GM12892 (cell line): ENCODE measurements around the gene ZNF474.

Source experiments
- POLR2A ChIP-seq: IDR thresholded peaks from 2 replicates; pipeline ENCODE4 v1.6.1; 2011; ENCODE audit warnings: low read depth, low read length, control low read depth
- POLR2AphosphoS5 ChIP-seq: IDR thresholded peaks from 2 replicates; pipeline ENCODE4 v1.6.1; 2011; ENCODE audit warnings: low read depth, low read length, control low read depth

DNA sequence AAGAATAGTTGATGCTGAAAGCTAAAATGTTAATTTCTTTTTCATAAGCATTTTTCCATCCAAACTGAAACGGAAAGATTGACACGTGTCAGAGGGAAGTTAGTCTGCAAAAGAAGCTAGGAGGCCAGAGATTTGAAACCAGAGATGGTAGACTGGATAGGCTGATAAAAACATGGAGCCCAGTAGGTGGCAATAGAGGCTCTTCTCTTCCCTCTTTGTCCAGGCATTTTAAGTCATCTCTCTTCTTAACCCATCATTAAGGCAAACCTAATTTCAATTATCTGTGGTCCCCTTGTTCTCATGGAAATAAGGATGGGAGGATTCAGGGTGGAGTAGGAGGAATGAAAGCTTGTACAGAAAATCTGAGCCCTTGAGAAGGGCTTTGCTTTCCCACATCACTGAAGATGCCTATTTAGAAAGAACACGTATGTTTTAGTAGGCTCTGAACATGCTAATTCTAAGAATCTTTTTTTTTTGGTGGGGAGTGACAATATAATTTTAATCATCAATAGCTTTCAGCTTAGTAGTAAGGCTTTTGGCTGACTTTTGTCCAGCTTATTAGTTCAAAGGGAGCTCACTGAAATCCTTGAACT lies 66.6 kb downstream of the ZNF474 start:
- no peak for TF ChIP-seq POLR2A
- no peak for TF ChIP-seq POLR2AphosphoS5
